Measurements from ENCODE around the gene PDS5A. TPM values are rescaled to one million over a fixed set of nuclear protein-coding genes. Genes with fewer than 3 reads are reported as not detected.

PDS5A gene
- total and polyA plus RNA-seq, 2 of the 13 experiments (the other 11 are each of a cell fraction or from before 2014, with no cell fraction given), result 31.8 to 57.0 TPM

GRCh38 chr4:39963656-39964055 lies 14.1 kb downstream of the PDS5A start:
- no peak for ATAC-seq
- no peak for FAIRE-seq
- H3K4me3 ChIP-seq (replicated peaks in 1 of 3; ENCODE audit: insufficient read depth in 1 of 3, low read depth in 2 of 3, low read length in 3 of 3), result no peak overlapping the region
- ChIA-PET CTCF (ENCODE audit: low intra/inter-chr PET ratio, low total read pairs) (no interaction called here), POLR2A (no interaction called here)
- no peaks in the 10 kb centered on the region for H3K9me3 ChIP-seq (ENCODE audit: low read length)
- 92% methylated on average over 5 of the region's 5 CpGs for WGBS (ENCODE audit: low lambda C conversion rate)
- H3K4me1 ChIP-seq (ENCODE audit: insufficient read depth, low read length), result peaks cover 3% of the 10 kb centered on the region; the same call in 1 of the 2 replicates
- peaks cover 10% of the 10 kb centered on the region; the same call in 1 of the 2 replicates for H4K20me1 ChIP-seq (ENCODE audit: insufficient read depth, low read length)
- H3K79me2 ChIP-seq (ENCODE audit: insufficient read depth, low read length), result peaks cover 94% of the 10 kb centered on the region
- no peak overlapping the region for H3K4me2 ChIP-seq (ENCODE audit: low read depth, low read length)
- no peak for TF ChIP-seq ZSCAN30 (CRISPR knock-in tag; IDR thresholded peaks at IDR 0.05)
- peak; percentile 39 for TF ChIP-seq RBM22 (optimal IDR thresholded peaks at IDR 0.05; ENCODE audit: low read length)
- H3K27me3 ChIP-seq (ENCODE audit: control insufficient read depth in 1 of 2, insufficient read depth in 2 of 2, low read length in 2 of 2), result no peaks in the 10 kb centered on the region
- in situ Hi-C loops (cut with HindIII; ENCODE audit: extremely low pct_ligation_motif_present, low pct_unique_long_range_greater_than_20kb) (no loop called here), intact Hi-C loops (cut with micrococcal nuclease; ENCODE audit: unreplicated experiment) (no loop called here)
- DNase-seq (ENCODE audit: low spot score), result no peak
- H3K36me3 ChIP-seq (replicated peaks in 1 of 2; ENCODE audit: control insufficient read depth in 1 of 2, insufficient read depth in 2 of 2, low read length in 2 of 2), result peaks cover 1 to 11% of the 10 kb centered on the region in 2 experiments; a peak in 3 of 5 replicates
- H2AFZ ChIP-seq (ENCODE audit: low read length), result no peak overlapping the region
- BruUV-seq (replicated peaks), result no TSS peak
- no peak overlapping the region for H3K9ac ChIP-seq (ENCODE audit: insufficient read depth, low read depth, low read length)
- H3K27ac ChIP-seq (ENCODE audit: extremely low read length, insufficient read depth, low read length), result no peak overlapping the region

GRCh38 chr4:39961311-39961877 lies 16.3 kb downstream of the PDS5A start:
- H3K36me3 ChIP-seq (replicated peaks in 1 of 2; ENCODE audit: control insufficient read depth in 1 of 2, insufficient read depth in 2 of 2, low read length in 2 of 2), result peaks cover 1 to 6% of the 10 kb centered on the region in 2 experiments; a peak in 2 of 5 replicates
- no TSS peak for BruUV-seq (replicated peaks)
- no peaks in the 10 kb centered on the region for H3K27me3 ChIP-seq (ENCODE audit: control insufficient read depth in 1 of 2, insufficient read depth in 2 of 2, low read length in 2 of 2)
- POLR2A ChIA-PET, result no interaction called here
- H3K4me3 ChIP-seq (replicated peaks in 1 of 3; ENCODE audit: insufficient read depth in 1 of 3, low read depth in 2 of 3, low read length in 3 of 3), result no peak overlapping the region
- DNase-seq (ENCODE audit: low spot score) (no peak), ATAC-seq (no peak), FAIRE-seq (no peak)
- in situ Hi-C loops (cut with HindIII; ENCODE audit: extremely low pct_ligation_motif_present, low pct_unique_long_range_greater_than_20kb) (no loop called here), intact Hi-C loops (cut with micrococcal nuclease; ENCODE audit: unreplicated experiment) (no loop called here)
- no peak overlapping the region for H3K9ac ChIP-seq (ENCODE audit: insufficient read depth, low read depth, low read length)
- no peak overlapping the region for H3K4me2 ChIP-seq (ENCODE audit: low read depth, low read length)
- peaks cover 11% of the 10 kb centered on the region; the same call in 1 of the 2 replicates for H3K4me1 ChIP-seq (ENCODE audit: insufficient read depth, low read length)
- peaks cover 14% of the 10 kb centered on the region for H4K20me1 ChIP-seq (ENCODE audit: insufficient read depth, low read length)
- CTCF ChIA-PET (ENCODE audit: low intra/inter-chr PET ratio, low total read pairs), result no interaction called here
- peaks cover 98% of the 10 kb centered on the region for H3K79me2 ChIP-seq (ENCODE audit: insufficient read depth, low read length)
- H3K9me3 ChIP-seq (ENCODE audit: low read length), result no peaks in the 10 kb centered on the region
- over 99% methylated on average over 12 of the region's 12 CpGs for WGBS (ENCODE audit: low lambda C conversion rate)
- H3K27ac ChIP-seq (ENCODE audit: extremely low read length, insufficient read depth, low read length), result no peak overlapping the region
- H2AFZ ChIP-seq (ENCODE audit: low read length), result no peak overlapping the region
- TF ChIP-seq ZNF354B (CRISPR knock-in tag; IDR thresholded peaks at IDR 0.05), result no peak
- no peak for TF ChIP-seq ZNF292 (CRISPR knock-in tag; IDR thresholded peaks at IDR 0.05; ENCODE audit: borderline replicate concordance, low read depth)
- TF ChIP-seq MED1 (CRISPR knock-in tag; IDR thresholded peaks at IDR 0.05), result no peak
- TF ChIP-seq BRD4 (CRISPR knock-in tag; IDR thresholded peaks at IDR 0.05), result no peak
- no peak for TF ChIP-seq ZNF101 (CRISPR knock-in tag; IDR thresholded peaks at IDR 0.05; ENCODE audit: borderline replicate concordance, low read depth)
- no peak for TF ChIP-seq STAG1 (CRISPR knock-in tag; IDR thresholded peaks at IDR 0.05)
- no peak for TF ChIP-seq MBD4 (IDR thresholded peaks at IDR 0.05; ENCODE audit: borderline replicate concordance, low read length)
- TF ChIP-seq FUBP1 (CRISPR knock-in tag; IDR thresholded peaks at IDR 0.05; ENCODE audit: borderline replicate concordance), result no peak
- no peak for TF ChIP-seq ZNF800 (CRISPR knock-in tag; IDR thresholded peaks at IDR 0.05)
- no peak for TF ChIP-seq RBM39 (IDR thresholded peaks at IDR 0.05; ENCODE audit: low read depth, low read length, poor library complexity, severe bottlenecking)
- no peak for TF ChIP-seq SIX4 (CRISPR knock-in tag; IDR thresholded peaks at IDR 0.05)
- no peak for TF ChIP-seq ZMAT3 (CRISPR knock-in tag; conservative IDR thresholded peaks at IDR 0.05)
- TF ChIP-seq MEIS1 (CRISPR knock-in tag; IDR thresholded peaks at IDR 0.05; ENCODE audit: borderline replicate concordance), result no peak
- TF ChIP-seq HNRNPLL (IDR thresholded peaks at IDR 0.05; ENCODE audit: low read depth, low read length, poor library complexity, severe bottlenecking), result no peak

Data from HepG2 (cell line).